ENCODE data around the gene STS.

Gene STS

DNA sequence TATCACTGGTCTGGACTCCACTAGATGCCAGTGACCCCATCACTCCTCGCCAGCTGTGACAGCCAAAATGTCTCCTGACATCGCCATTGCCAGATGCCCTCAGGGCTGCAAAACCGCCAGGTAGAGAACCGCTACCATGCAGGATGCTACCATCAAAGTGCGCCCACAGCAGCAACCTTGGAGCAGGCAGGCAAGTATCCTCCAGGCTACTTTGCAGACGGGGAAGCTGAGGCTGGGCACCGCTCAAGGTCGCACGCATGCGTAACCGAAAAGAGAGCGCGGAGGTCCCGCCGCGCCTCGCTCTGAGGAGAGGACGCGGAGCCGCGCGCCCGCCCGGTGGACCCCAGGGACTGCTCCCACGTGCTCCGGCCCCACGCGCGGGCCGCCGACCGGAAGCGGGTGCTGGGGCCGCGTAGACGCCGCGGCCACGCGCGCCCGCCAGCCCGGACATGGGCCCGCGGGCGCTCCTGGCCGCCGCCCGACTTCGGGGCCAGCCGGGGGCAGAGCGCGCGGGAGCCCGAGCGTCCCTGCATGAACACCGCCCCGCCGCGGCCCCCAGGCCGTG is at the start of gene STS:
TSS of gene STS (plus strand) at position 300 of the 565 bp plus-strand sequence. CDS start 105,488 bp downstream, outside the sequence.
- peaks cover 69% of the 10 kb centered on the region for H3K79me2 ChIP-seq (ENCODE audit: control insufficient read depth, low read length)
- H4K20me1 ChIP-seq (ENCODE audit: control insufficient read depth, insufficient read depth, low read depth, low read length), result no peaks in the 10 kb centered on the region
- TF ChIP-seq, protein P1, sequence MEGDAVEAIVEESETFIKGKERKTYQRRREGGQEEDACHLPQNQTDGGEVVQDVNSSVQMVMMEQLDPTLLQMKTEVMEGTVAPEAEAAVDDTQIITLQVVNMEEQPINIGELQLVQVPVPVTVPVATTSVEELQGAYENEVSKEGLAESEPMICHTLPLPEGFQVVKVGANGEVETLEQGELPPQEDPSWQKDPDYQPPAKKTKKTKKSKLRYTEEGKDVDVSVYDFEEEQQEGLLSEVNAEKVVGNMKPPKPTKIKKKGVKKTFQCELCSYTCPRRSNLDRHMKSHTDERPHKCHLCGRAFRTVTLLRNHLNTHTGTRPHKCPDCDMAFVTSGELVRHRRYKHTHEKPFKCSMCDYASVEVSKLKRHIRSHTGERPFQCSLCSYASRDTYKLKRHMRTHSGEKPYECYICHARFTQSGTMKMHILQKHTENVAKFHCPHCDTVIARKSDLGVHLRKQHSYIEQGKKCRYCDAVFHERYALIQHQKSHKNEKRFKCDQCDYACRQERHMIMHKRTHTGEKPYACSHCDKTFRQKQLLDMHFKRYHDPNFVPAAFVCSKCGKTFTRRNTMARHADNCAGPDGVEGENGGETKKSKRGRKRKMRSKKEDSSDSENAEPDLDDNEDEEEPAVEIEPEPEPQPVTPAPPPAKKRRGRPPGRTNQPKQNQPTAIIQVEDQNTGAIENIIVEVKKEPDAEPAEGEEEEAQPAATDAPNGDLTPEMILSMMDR (IDR thresholded peaks at IDR 0.05; ENCODE audit: low read depth, low read length, poor library complexity, severe bottlenecking), result no peak
- TF ChIP-seq EZH2phosphoT487 (IDR thresholded peaks at IDR 0.05; ENCODE audit: borderline replicate concordance, low read length), result no peak
- H3K36me3 ChIP-seq (ENCODE audit: control insufficient read depth, low read length), result peaks cover 19% of the 10 kb centered on the region
- H3F3A ChIP-seq (ENCODE audit: control insufficient read depth, insufficient read depth), result no peaks in the 10 kb centered on the region
- H3K4me3 ChIP-seq (ENCODE audit: low read length), result peak within 1 kb of the TSS; percentile 91
- peaks cover 40% of the 10 kb centered on the region for H3K4me1 ChIP-seq (ENCODE audit: control insufficient read depth, low read length)
- H3K9me2 ChIP-seq (replicated peaks; ENCODE audit: control insufficient read depth, low read length), result no peaks in the 10 kb centered on the region
- peak within 1 kb of the TSS; percentile 86 for H3K4me2 ChIP-seq (ENCODE audit: low read length)
- H3K9me3 ChIP-seq (ENCODE audit: control insufficient read depth, insufficient read depth, low read length), result no peaks in the 10 kb centered on the region
- H3K27ac ChIP-seq (ENCODE audit: low read depth, low read length), result peak within 1 kb of the TSS; percentile 77
- no peaks in the 10 kb centered on the region for H3K27me3 ChIP-seq (ENCODE audit: control insufficient read depth, low read length)

DNA sequence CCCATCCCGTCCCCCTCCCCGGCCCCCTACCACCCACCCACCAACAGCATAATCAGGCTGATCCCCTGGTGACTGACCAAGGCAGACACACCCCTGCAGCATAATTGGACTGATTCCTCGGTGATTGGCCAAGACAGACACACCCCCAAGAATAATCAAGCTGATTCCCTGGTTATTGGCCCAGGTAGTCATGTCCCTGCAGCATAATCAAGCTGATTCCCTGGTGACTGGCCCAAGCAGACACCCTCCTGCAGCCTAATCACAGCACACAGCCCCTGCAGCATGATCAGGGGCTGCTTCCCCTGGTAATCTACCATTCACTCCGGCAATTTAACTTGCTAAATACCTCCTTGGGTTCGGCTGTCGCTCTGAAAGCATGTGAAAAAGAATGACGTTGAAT is 47.5 kb upstream of the STS start:
- H3K27me3 ChIP-seq (ENCODE audit: control insufficient read depth, low read length), result no peaks in the 10 kb centered on the region
- no peaks in the 10 kb centered on the region for H3K9me2 ChIP-seq (replicated peaks; ENCODE audit: control insufficient read depth, low read length)
- H3K4me1 ChIP-seq (ENCODE audit: control insufficient read depth, low read length), result peaks cover 20% of the 10 kb centered on the region
- H3K36me3 ChIP-seq (ENCODE audit: control insufficient read depth, low read length), result peaks cover 53% of the 10 kb centered on the region
- H3K4me3 ChIP-seq (ENCODE audit: low read length), result no peak overlapping the region
- no peaks in the 10 kb centered on the region; the same call in 1 of the 2 replicates for H3K9me3 ChIP-seq (ENCODE audit: control insufficient read depth, insufficient read depth, low read length)
- peaks cover 56% of the 10 kb centered on the region for H3K79me2 ChIP-seq (ENCODE audit: control insufficient read depth, low read length)
- no peak overlapping the region for H3K27ac ChIP-seq (ENCODE audit: low read depth, low read length)
- H3F3A ChIP-seq (ENCODE audit: control insufficient read depth, insufficient read depth), result no peaks in the 10 kb centered on the region
- H4K20me1 ChIP-seq (ENCODE audit: control insufficient read depth, insufficient read depth, low read depth, low read length), result no peaks in the 10 kb centered on the region
- TF ChIP-seq EZH2phosphoT487 (IDR thresholded peaks at IDR 0.05; ENCODE audit: borderline replicate concordance, low read length), result no peak
- TF ChIP-seq, protein P1 (IDR thresholded peaks at IDR 0.05; ENCODE audit: low read depth, low read length, poor library complexity, severe bottlenecking), result no peak
- no peak overlapping the region for H3K4me2 ChIP-seq (ENCODE audit: low read length)

- H3K9me2 ChIP-seq (replicated peaks; ENCODE audit: control insufficient read depth, low read length), result no peaks in the 10 kb centered on the region
- no peak overlapping the region for H3K4me3 ChIP-seq (ENCODE audit: low read length)
- no peak overlapping the region for H3K27ac ChIP-seq (ENCODE audit: low read depth, low read length)
- peaks cover 56% of the 10 kb centered on the region for H3K79me2 ChIP-seq (ENCODE audit: control insufficient read depth, low read length)
- peaks cover 65% of the 10 kb centered on the region for H3K36me3 ChIP-seq (ENCODE audit: control insufficient read depth, low read length)
- no peaks in the 10 kb centered on the region; the same call in 1 of the 2 replicates for H3K9me3 ChIP-seq (ENCODE audit: control insufficient read depth, insufficient read depth, low read length)
- H3F3A ChIP-seq (ENCODE audit: control insufficient read depth, insufficient read depth), result no peaks in the 10 kb centered on the region
- peaks cover 20% of the 10 kb centered on the region for H3K4me1 ChIP-seq (ENCODE audit: control insufficient read depth, low read length)
- H4K20me1 ChIP-seq (ENCODE audit: control insufficient read depth, insufficient read depth, low read depth, low read length), result no peaks in the 10 kb centered on the region
- H3K27me3 ChIP-seq (ENCODE audit: control insufficient read depth, low read length), result no peaks in the 10 kb centered on the region
- H3K4me2 ChIP-seq (ENCODE audit: low read length), result 0 out of 2 replicates have a peak overlapping the region, but pooled peaks have one; percentile 27
- TF ChIP-seq EZH2phosphoT487 (IDR thresholded peaks at IDR 0.05; ENCODE audit: borderline replicate concordance, low read length), result no peak
- TF ChIP-seq, protein P1 (IDR thresholded peaks at IDR 0.05; ENCODE audit: low read depth, low read length, poor library complexity, severe bottlenecking), result no peak
These were observed 45.4 kb upstream of the STS start for GRCh38 chrX:7102119-7102518.

Measured in DOHH2 (cell line).